ENCODE measurements around the gene NCAPG2. TPM values are rescaled to one million over a fixed set of nuclear protein-coding genes. Genes with fewer than 3 reads are reported as not detected.

The NCAPG2 gene
- total RNA-seq, 4 donors from 2014 or later: 7.3 to 23.1 (median 13.7) TPM

GRCh38 chr7:158649279-158649678, 55.3 kb downstream of the NCAPG2 start:
- intact Hi-C loops (cut with DNase I): no loop called here
- no peaks in the 10 kb centered on the region for H3K9me3 ChIP-seq
- peak overlapping the region in 1 of 4 donors; percentile 33 for H3K27ac ChIP-seq
- no peaks in the 10 kb centered on the region for H3K27me3 ChIP-seq
- TF ChIP-seq POLR2A (IDR thresholded peaks at IDR 0.05) (no peak), CTCF (IDR thresholded peaks at IDR 0.05) (no peak)
- H3K4me3 ChIP-seq: no peak overlapping the region
- DNase-seq: no peak
- H3K36me3 ChIP-seq: peaks cover 0 to 58% (median 4%) of the 10 kb centered on the region in 3 donors
- WGBS, 2 donors: 18 to 27% methylated on average over 2 of the region's 2 CpGs
- H3K4me1 ChIP-seq: no peaks in the 10 kb centered on the region

- Histone ChIP-seq H3K4me3 (no peak overlapping the region), H3K27ac (peak overlapping the region in 2 of 4 donors; percentile 17 to 33), H3K9me3 (no peaks in the 10 kb centered on the region), H3K27me3 (no peaks in the 10 kb centered on the region), H3K4me1 (no peaks in the 10 kb centered on the region), H3K36me3 (peaks cover 0 to 58% (median 4%) of the 10 kb centered on the region in 3 donors)
- no peak for DNase-seq
- TF ChIP-seq POLR2A (IDR thresholded peaks at IDR 0.05): no peak
- WGBS, 2 donors: 82 to 95% methylated on average over 7 to 8 of the region's 9 CpGs
- intact Hi-C loops (cut with DNase I): no loop called here
Observed at GRCh38 chr7:158648787-158649186, 55.8 kb downstream of the NCAPG2 start.

- TF ChIP-seq CTCF (IDR thresholded peaks at IDR 0.05) (no peak), POLR2A (IDR thresholded peaks at IDR 0.05) (no peak)
- Histone ChIP-seq H3K9me3 (no peaks in the 10 kb centered on the region), H3K27me3 (no peaks in the 10 kb centered on the region), H3K27ac (no peak overlapping the region), H3K4me3 (no peak overlapping the region), H3K36me3 (peaks cover 0 to 60% (median 4%) of the 10 kb centered on the region in 3 donors), H3K4me1 (no peaks in the 10 kb centered on the region)
- intact Hi-C loops (cut with DNase I): no loop called here
- no peak for DNase-seq
- WGBS, 2 donors: 65 to 93% methylated on average over 7 of the region's 7 CpGs
Observed at GRCh38 chr7:158648168-158648567, 56.4 kb downstream of the NCAPG2 start.

- intact Hi-C loops (cut with DNase I): no loop called here
- Histone ChIP-seq H3K27me3 (no peaks in the 10 kb centered on the region), H3K9me3 (no peaks in the 10 kb centered on the region), H3K27ac (no peak overlapping the region), H3K4me3 (no peak overlapping the region), H3K36me3 (peaks cover 0 to 61% (median 4%) of the 10 kb centered on the region in 3 donors), H3K4me1 (no peaks in the 10 kb centered on the region)
- TF ChIP-seq POLR2A (IDR thresholded peaks at IDR 0.05): no peak
- TF ChIP-seq CTCF (IDR thresholded peaks at IDR 0.05): no peak
- no peak for DNase-seq
- WGBS, 2 donors: 72 to 82% methylated on average over 2 of the region's 2 CpGs
Observed at GRCh38 chr7:158647475-158647792, 57.2 kb downstream of the NCAPG2 start.

- 81 to 89% methylated on average over 7 of the region's 7 CpGs for WGBS, 2 donors
Observed at GRCh38 chr7:158646766-158647474, 57.7 kb downstream of the NCAPG2 start.

More at GRCh38 chr7:158646766-158647474, 57.7 kb downstream of the NCAPG2 start:
- H3K27ac ChIP-seq: no peak overlapping the region
- intact Hi-C loops (cut with DNase I): no loop called here
- H3K27me3 ChIP-seq: no peaks in the 10 kb centered on the region
- peak in 1 of 6 experiments; percentile 37 for TF ChIP-seq CTCF (IDR thresholded peaks at IDR 0.05)
- TF ChIP-seq POLR2A (IDR thresholded peaks at IDR 0.05): no peak
- DNase-seq: no peak
- H3K4me1 ChIP-seq: no peaks in the 10 kb centered on the region
- no peaks in the 10 kb centered on the region for H3K9me3 ChIP-seq
- H3K4me3 ChIP-seq: no peak overlapping the region
- H3K36me3 ChIP-seq: peaks cover 0 to 60% (median 4%) of the 10 kb centered on the region in 3 donors
